ENCODE results near the gene C16orf46. TPM values are rescaled to one million over a fixed set of nuclear protein-coding genes. Genes with fewer than 3 reads are reported as not detected.

C16orf46 gene
- total and polyA plus RNA-seq, 9 of the 15 experiments (the other 6 are each of a cell fraction or from before 2014, with no cell fraction given): 0.10 to 0.98 (median 0.41) TPM; not detected in 1

- TF ChIP-seq MYC (IDR thresholded peaks at IDR 0.05; ENCODE audit: low read depth, low read length) (peak; percentile 51; the same call in 1 of the 2 replicates), MYC (CRISPR knock-in tag; IDR thresholded peaks at IDR 0.05; ENCODE audit: borderline replicate concordance, low read depth) (no peak), RFX5 (IDR thresholded peaks at IDR 0.05; ENCODE audit: low read depth, low read length) (no peak), ZBTB34 (CRISPR knock-in tag; IDR thresholded peaks at IDR 0.05) (no peak), KAT8 (IDR thresholded peaks at IDR 0.05; ENCODE audit: low read depth) (no peak), ZMIZ1 (IDR thresholded peaks at IDR 0.05; ENCODE audit: low read depth in 2 of 2, low read length in 2 of 2) (peak in 1 of 2 experiments; percentile 36; a peak in 1 of 4 replicates), CHCHD3 (CRISPR knock-in tag; IDR thresholded peaks at IDR 0.05) (no peak), ATF1 (CRISPR knock-in tag; IDR thresholded peaks at IDR 0.05) (no peak), ATF1 (tag; IDR thresholded peaks at IDR 0.05) (peak; percentile 44), POLR2B (IDR thresholded peaks at IDR 0.05; ENCODE audit: low read depth, partially characterized antibody) (no peak), ZNF143 (CRISPR knock-in tag; IDR thresholded peaks at IDR 0.05) (no peak), NFIX (CRISPR knock-in tag; IDR thresholded peaks at IDR 0.05; ENCODE audit: low read depth) (no peak), ETV6 (IDR thresholded peaks at IDR 0.05; ENCODE audit: borderline replicate concordance in 1 of 2, low read depth in 2 of 2, low read length in 1 of 2) (no peak), ETV6 (CRISPR knock-in tag; IDR thresholded peaks at IDR 0.05; ENCODE audit: borderline replicate concordance) (no peak), DMBX1 (CRISPR knock-in tag; IDR thresholded peaks at IDR 0.05; ENCODE audit: borderline replicate concordance) (no peak), MAZ (CRISPR knock-in tag; conservative IDR thresholded peaks at IDR 0.05 in 1 of 2, IDR thresholded peaks at IDR 0.05 in 1 of 2) (peak; percentile 42 to 64; a peak in 2 of 4 replicates), ZNF311 (CRISPR knock-in tag; IDR thresholded peaks at IDR 0.05) (no peak), PATZ1 (CRISPR knock-in tag; IDR thresholded peaks at IDR 0.05; ENCODE audit: borderline replicate concordance) (no peak), ZNF586 (CRISPR knock-in tag; conservative IDR thresholded peaks at IDR 0.05) (no peak), PHF21A (IDR thresholded peaks at IDR 0.05; ENCODE audit: borderline replicate concordance, low read depth) (no peak), ZFP1 (CRISPR knock-in tag; IDR thresholded peaks at IDR 0.05) (no peak), TAF9B (IDR thresholded peaks at IDR 0.05; ENCODE audit: partially characterized antibody) (no peak), NR3C1 (CRISPR knock-in tag; IDR thresholded peaks at IDR 0.05) (no peak)
Measured at GRCh38 chr16:81035398-81035974, 41.6 kb downstream of the C16orf46 start, which contains the start of gene ATMIN (continued).
